LoVo (cell line): ENCODE results near the gene SLC48A1.
"Not testable (repeated sequence)": the region's sequence is repeated elsewhere in the genome, so short reads cannot be mapped to it uniquely, and the experiment has no call there.

ENCODE experiments used
- DNase-seq: peaks from one replicate; pipeline ENCODE4 v3.0.0-alpha.2; 2016; ENCODE audit warnings: low spot score

The SLC48A1 gene

DNA sequence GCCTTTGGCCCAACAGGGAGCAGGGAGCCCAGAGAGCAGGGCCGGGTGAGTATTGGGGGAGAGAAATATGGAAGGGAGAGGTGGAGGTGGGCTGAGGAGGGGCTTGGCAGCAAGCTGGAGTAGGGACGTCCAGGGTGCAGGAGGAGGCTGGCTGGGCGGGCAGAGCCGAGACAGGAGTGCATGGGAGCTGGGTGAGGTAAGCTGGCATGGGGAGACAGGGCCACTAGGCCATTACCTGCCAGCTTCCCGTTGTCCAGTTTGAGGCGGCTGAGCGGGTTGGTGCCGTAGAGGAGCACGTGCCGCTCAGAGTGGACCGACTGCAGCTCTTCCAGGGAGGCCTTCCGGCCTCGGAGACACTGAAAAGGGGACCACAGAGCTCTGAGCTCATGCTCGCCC lies 18.3 kb downstream of the SLC48A1 start:
- DNase-seq = no peak

DNA sequence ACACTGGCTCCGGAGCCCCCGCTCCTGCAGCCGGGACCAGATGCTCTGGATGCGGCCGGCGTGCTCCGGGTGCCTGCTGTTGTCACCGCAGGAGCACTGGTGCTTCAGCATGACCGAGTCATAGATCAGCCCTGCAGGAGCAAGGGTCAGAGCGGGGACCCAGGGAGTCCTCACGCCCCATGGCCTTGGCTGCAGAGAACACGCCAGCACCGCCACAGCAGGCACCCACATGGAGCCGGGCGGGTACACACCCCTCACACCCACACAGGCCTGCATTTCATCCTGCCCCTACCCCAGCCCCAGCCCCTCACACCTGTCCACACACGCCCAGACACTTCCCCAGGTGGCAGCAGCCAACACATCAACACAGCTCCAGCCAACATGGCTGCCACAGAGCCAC lies 18.8 kb downstream of the SLC48A1 start:
- no peak for DNase-seq

DNA sequence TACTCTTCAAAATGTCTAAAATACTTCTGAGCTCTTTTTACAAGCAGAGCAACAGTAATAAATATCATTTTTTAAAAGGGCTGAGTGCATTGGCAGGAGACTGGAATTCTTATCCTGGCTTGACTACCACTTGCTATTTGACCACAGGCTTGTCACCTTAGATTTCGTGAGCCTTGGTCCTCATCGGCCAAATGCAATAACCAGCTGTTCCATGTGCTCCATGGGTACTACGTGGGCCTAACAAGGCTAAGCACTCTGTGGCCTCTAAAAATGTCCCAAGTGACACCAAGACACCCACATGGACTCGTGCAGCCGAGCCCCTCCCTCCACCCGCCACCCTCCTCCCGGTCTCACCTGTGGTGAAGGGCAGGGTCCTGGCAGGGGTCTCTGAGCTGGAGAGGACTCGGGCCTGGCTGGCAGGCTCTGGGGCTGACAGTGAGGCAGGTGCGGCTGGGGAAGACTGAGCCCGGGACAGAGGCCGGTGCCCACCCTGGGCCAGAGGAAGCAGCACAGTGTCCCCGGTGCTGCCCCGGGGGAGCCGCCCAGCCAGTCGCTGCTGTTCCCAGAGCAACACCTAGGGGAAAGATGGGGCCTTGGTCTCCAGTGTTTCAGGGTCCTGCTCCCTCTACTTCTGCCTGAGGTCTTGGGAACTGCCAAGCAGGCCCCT lies 20.1 kb downstream of the SLC48A1 start:
- DNase-seq = no peak

DNA sequence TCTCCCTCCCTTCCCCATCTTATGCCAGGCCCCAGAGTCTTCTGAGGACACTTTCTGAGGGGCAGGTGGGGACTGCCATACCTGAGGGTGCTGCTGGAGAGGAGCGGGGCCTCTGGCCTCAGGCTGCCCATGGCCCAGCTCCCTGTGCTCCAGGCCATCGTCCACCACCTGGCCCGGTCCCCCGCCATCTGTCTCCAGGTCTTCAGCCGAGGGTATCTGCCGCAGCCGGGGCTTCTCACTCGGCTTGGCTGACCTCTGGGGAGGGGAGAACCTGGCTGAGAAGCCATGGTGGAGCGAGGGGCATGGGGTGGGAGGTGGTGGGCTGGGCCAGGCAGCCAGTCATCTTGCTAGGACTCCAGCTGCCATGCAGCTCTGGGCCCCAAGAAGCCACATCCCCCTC lies 21.6 kb downstream of the SLC48A1 start:
- no peak for DNase-seq

DNA sequence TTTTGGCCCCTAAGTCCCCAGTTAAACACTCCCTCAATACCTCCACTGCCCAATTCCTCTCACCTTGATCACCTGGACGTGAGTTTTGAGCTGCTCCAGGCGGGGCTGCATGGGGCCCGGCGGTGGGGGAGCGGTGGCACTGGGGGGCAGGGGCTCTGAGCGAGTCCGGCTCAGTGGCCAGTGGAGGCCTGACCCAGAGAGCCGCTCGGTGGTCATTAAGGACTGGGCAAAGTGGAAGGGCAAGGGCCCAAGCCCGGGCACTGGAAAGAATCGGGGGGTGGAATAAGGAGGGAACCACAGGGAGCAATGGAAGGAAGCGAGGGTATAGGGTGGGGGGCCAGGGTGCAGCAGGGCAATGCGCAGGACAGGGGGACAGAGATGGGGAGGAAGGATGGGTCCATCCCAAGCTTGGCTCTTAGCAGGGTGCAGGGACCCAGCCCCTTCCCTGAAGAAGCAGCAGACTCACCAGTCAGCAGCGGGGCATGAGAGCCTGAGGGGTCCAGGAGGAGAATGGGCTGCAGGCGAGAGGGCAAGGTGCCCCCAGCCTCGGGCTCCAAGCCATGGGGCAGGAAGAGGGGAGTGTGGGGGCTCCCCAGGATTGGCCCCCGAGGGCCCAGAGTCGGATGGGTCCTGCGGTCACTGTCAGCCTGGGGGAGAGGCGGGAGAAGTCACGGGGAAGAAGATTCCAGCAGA lies 22.2 kb downstream of the SLC48A1 start:
- no peak for DNase-seq

DNA sequence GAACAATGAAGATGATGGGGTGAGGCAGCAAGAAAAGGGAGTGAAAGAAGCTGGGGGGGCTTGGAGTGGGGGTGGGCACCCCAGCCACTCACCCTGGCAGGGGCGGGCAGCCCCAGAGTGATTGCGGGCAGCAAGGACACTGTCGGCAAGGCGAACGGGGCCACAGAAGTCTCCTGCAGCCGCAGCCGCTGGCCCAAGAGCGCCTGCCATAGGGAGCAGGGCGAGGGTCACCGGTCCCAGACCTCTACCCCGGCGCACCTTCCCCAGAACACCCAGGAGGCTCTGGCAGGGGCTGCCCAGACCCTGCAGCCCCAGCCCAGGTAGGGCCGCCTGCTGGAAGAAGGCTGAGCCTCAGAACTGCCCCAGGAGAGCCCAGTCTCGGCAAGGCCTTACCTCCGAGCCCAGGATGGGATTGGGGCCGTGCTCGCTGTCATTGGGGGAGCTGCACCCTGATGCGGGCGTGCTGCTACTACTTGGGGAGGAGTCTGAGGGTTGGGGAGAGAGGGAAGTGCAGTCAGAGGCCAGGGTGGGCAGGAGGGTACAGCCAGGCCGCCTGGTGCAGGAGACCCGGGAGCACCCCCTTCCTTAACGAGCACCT lies 22.9 kb downstream of the SLC48A1 start:
- DNase-seq = no peak

DNA sequence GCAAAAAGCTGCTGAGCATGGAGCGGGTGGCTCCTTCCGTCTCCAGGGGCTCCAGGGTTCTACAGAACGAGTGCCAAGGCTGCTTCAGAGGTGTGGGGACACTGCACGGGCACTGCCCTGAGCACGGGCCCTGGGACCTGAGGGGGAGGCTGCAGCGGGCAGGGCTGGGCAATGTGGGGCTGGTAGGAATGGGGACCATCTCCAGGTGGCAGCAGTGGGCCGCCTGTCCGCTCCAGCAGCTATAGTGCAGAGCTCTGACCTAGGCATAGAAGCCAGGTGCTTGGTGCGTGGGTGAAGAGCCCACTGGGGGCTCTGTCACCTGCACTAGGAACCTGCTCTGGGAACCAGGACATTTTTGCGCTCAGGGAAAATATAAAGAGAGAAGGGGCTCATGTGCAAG lies 24.4 kb downstream of the SLC48A1 start:
- no peak for DNase-seq

DNA sequence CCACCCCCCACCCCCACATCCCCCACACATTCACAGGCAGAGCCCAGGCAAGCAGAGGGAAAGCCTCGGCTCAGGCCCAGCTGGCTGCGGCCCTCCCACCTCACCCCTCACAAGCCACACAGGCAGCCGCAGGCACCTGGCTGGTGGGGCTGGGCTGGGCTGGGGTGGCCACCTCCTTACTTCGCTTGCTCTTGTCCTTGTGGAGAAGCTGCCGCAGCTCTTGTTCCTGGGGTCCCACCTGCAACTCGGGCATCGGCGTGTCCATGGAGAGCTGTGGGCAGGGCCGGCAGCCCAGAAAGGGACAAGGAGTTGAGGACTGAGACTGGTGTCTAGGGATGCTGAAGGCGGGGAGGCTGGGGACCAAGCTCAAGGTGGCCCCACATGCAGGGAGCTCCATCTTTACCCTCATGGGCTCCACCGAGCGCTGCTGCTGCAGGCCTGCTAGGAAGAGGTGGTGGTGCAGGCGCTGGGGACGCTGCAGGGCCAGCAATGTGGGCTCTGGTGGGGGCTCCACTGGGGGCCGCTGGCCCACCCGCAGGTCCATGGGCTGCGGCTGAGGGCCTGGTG lies 25.4 kb downstream of the SLC48A1 start:
- DNase-seq = no peak

DNA sequence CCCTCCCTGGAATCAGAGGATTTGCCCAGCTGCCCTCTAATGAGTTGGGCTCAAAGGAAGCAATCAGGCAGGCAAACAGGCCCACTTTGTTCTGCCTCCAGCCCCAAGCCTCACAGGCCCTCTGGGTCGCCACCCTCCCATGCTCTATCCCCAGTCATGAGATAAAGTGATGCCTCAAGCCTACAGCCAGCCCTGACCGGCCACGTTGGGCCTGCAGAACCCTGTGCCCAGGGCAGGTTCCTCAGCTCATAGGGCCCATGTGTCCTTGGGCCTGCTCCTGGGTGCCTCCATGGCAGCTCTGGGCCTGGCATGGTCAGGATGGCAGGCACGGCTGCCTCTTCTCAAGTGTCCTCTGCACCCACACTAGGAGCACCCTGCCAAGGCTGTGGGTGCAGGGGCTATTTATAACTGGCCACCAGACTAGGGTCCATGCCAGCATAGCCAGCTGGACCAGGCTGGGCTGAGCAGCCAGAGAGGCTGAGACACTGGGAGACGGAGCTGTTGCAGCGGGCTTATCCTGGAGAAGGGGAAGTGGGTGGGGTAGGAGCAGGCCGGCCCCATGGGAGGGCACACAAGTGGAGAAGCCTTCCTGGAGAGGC lies 26.4 kb downstream of the SLC48A1 start:
- DNase-seq = no peak

DNA sequence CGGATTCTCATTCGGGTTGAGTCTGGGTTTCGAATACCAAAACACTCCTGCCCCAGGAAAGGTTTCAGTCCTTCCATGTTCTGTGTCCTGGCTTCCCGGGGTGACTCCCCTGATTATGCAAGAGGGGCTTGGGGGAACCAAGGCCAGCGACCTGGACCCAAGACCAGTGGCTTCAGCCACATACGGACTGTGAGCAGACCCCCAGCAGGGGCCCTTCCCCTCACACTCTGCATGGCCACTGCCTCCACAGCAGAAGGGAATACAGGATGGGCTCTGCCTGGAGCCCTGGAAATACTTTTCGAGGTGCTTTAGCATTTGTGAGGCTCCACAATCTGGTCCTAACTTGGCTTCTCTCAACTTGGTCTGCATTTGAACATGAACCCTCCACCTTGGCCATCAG lies 27.5 kb downstream of the SLC48A1 start:
- DNase-seq = no peak

DNA sequence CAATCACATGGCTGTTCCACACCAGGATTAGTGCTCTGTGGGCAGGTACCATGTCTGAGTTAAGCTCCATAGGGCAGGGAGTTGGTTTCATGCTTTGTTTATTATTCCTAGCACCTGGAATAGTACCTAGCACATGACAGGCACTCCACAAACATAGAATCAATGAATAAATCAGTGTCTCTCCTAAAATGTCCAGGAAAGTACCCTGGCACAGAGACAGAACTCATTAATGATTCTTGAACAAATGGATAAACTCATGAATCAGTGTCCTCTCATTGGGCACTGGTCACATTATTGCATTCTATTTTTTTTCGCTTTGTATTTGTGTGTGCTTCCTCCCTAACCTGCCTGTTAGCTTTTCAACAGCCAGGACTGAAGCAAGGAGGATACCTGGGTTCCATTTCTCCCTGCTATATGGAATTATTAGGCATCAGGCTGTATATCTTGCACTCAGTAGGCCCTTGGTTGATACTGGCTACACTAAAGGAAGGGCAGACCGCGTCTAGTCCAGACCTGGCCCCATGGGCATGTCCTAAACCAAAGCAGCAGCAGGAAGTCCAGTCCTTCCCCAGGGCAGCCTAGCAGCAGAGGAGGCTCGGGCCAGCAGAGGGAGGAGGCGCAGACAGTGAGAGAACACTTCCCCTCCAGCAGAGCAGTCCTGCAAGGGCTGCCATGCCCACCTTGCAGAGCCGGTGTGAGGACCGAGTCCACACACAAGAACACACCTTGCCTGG lies 28.3 kb downstream of the SLC48A1 start:
- DNase-seq = no peak

DNA sequence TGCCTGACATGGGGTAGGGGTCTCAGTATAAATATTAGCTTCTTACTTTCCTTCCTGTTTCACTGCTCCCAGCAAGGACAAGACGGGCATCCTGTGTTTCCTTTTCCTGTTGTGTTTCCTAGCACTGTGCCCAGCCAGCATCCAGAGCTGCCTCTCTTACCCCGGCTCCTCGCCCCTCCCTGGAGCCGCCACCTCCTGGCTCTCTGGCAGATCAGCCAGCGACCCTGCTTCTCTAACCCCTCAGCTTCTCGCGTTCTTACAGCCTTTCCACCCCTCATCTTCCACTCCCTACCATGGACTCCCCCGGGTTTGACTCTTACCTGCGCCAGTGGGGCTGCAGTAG lies 28.8 kb downstream of the SLC48A1 start:
- no peak for DNase-seq

DNA sequence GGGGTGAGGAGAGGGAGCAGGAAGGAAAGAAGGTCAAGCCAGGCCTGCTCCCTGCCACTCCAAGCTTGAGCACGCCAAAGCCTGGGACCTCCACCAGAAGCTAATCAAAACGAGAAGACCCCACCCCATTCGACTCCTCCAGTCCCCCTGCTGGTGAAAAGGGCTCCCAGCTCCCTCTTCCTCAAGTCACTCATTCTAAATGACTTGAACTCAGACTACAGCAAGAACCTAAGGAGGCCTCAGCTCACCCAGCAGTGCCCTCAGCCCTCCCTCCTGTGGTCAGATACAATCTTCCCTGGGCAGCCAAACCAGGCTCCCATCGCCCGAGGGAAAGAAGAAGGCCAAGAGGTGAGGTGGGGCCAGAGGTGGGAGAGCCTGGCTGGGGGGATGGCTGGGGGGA lies 29.3 kb downstream of the SLC48A1 start:
- no peak for DNase-seq

DNA sequence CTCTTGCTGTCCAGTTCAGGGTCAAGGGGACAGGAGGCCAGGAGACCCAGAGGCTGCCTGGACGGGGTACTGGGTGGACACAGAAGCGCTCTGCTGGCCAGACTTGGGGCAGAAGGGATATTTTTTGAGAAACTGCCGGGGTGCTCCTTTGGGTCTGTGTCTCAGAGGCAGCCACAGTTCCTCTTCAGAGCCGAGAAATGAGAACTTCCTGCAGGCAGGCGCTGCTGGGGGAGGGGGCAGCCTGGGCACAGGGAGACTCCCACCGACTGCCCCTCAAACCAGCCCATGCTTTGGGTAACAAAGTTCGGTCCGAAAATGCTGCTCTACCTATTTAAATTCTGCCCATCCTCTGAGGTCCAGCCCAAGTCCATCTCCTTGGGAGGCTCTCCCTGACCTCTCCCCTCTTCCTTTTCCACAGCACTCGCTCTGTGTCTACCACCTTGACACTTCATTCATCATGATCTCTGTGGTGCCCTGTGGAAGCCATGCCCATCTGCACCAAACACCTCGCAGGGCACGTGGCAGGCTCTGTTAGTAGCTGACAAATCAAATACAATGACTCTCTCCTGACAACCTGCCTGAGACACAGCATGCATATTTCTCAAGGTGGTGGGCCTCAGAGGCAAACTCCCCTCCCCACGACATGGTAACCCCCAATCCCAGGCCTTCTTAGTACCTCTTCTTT lies 30.3 kb downstream of the SLC48A1 start:
- no peak for DNase-seq

DNA sequence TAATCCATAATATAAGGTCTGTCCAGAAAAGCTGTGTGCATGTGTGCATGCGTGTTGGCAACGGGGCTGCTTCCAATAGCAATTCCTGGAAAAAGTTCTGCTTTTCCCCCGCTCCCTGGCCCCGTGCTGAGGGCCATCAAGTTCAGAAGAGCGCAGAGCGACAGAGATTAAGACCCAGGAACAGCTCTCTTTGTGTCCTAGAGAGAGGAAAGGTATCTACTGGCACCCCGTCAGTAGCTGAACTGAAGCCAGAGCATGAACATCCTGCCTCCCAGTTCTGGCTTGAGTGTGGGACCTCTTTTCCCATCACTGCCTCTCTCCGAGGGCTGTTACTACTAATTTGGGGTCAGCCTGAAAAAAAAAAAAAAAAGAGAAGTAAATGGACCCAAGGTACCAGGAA lies 31.1 kb downstream of the SLC48A1 start:
- DNase-seq = no peak

DNA sequence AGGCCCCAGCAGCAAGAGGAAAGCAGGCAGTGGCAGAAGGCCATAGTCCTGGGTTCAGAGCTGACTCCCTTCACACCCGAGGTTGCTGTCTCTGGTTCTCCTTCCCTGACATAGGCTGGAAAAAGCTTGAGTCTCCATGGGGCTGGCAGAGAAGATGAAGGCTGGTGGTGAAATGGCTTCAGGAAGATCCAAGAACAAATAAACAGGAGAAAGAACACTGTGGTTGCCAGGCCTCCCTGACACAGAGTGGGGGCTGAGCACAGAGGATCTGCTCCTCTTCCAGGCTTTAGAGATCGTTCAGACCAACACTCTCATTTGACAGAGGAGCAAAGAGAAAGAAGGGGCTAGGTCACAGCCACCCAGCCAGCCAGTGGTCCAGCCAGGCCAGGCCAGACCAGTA lies 32.4 kb downstream of the SLC48A1 start:
- DNase-seq = no peak

DNA sequence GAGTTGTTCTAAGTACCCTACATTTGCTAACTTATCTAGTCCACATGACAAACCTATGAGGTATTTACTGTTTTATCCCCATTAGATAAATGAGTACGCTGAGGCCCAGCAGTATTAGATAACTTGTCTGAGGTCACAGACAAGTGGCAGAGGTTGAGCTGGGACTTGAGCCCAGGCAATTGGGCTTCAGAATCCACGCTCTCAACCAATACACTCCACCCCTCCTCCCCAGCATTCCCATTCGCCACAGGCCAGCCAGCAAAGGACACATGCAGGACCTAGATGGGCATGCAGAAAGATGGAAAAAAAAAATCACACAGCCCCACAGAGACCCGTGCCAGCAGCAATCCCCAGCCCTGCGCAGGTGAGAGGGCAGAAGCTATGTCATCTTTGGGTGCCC lies 34.3 kb downstream of the SLC48A1 start:
- DNase-seq = no peak

DNA sequence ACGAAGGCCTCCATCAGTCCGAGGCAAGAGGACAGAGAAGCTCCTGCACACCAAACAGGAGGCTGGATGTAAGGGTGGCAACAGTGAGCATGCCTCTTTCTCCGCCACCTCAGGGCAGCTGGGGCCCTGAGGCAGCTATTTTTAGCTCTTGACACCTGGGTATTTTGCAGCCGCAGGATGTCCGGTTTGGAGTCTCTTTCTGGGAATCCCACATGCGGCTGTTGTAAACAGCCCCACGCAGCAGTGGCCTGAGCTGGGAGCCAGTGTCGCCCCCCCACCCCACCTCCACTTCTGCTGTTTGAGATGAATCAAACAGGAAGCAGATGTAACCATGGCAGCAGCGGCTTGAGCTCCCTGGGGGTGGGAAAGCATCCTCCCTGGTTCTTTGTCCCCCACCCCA lies 35.0 kb downstream of the SLC48A1 start:
- DNase-seq = no peak

DNA sequence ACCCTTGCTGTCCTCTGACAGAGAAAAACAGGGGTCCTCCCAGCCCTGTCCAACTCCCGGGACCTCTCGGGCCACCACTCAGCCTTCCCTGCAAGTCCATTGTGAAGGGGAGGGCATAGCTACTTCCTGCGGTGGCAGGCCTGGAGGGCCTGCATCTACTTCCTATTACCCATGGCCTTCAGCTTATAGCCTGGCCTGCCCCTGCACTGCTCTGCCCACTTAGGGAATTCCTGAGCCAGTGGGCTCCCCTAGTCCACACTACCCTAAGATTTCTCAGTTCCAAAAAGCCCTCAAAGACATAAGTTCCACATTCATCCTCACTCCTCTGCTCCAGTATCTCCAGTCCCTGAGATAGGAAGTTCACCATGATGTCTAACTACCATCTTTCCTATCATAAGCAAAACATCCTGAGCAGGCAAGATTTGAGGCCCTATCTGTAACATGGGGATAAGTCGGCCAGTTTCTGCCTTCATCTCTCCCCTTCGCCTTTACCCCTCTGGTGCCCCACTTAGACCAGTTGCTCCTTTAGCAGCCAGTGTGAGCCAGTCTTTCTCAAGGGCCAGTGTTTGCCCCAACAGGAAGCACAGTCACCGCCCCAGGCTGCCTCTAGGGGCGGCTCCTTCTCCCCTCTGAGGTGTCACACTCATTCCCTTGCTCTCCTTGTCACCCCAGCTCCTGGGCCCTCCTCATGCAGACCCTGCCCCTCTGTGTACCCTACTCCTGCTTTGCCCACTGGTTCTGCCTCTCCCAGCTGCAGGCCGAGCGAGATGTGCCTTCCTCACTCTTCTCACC lies 35.7 kb downstream of the SLC48A1 start:
- DNase-seq = no peak

DNA sequence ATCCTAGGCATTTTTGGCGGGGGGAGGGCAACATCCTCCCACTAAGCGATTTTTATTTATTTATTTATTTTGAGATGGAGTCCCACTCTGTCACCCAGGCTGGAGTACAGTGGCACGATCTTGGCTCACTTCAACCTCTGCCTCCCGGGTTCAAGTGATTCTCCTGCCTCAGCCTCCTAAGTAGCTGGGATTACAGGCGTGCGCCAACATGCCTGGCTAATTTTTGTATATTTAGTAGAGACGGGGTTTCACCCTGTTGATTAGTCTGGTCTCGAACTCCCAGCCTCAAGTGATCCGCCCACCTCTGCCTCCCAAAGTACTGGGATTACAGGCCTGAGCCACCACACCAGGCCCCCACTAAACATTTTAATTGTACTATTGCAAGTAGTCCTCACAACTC lies 36.5 kb downstream of the SLC48A1 start:
- not testable (repeated sequence) for DNase-seq

DNA sequence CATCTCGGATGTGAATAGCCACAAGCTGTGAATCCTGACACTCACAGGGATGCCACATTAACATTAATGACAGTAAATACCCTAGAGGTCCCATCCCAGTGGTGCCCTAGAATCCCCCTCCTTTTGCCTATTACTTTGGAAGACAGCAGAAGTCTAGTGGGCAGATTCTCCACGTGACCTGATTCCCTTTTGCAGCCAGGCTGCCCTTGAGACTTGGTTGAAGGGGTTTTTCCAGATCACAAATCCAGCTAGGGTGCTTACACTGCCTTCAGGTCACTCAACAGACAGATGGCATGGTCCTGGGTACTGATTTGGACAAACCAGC lies 38.0 kb downstream of the SLC48A1 start:
- no peak for DNase-seq
